H9 (cell line): ENCODE data around the gene TBC1D9. TPM values are rescaled to one million over a fixed set of nuclear protein-coding genes. Genes with fewer than 3 reads are reported as not detected.

Experiments used
- DNase-seq: peaks from one replicate; pipeline ENCODE4 v3.0.0-alpha.2; 2017
- H2AFZ ChIP-seq: one replicate; pipeline ENCODE4 v1.6.1; 2013; ENCODE audit warnings: mild to moderate bottlenecking, low read length, control low read depth, moderate library complexity
- H2AK5ac ChIP-seq: 2 replicates; pipeline ENCODE4 v1.6.1; 2013; ENCODE audit warnings: low read length, control low read depth, mixed read lengths; ENCODE audit not compliant: insufficient read length
- H2BK120ac ChIP-seq: one replicate; pipeline ENCODE4 v1.6.1; 2013; ENCODE audit warnings: low read depth, mild to moderate bottlenecking, low read length, control low read depth, inconsistent platforms; ENCODE audit not compliant: poor library complexity, severe bottlenecking
- H2BK12ac ChIP-seq: 2 replicates; pipeline ENCODE4 v1.6.1; 2013; ENCODE audit warnings: low read length, control low read depth, mixed read lengths, low read depth; ENCODE audit not compliant: insufficient read length
- H2BK15ac ChIP-seq: 2 replicates; pipeline ENCODE4 v1.6.1; 2013; ENCODE audit warnings: low read depth, low read length, control low read depth
- H2BK20ac ChIP-seq: one replicate; pipeline ENCODE4 v1.6.1; 2013; ENCODE audit warnings: low read depth, mild to moderate bottlenecking, low read length, control low read depth, inconsistent platforms; ENCODE audit not compliant: poor library complexity, severe bottlenecking
- H2BK5ac ChIP-seq: 2 replicates; pipeline ENCODE4 v1.6.1; 2013; ENCODE audit warnings: low read length, control low read depth, mixed read lengths; ENCODE audit not compliant: insufficient read length
- H3K14ac ChIP-seq: 2 replicates; pipeline ENCODE4 v1.6.1; 2013; ENCODE audit warnings: low read length, control low read depth; ENCODE audit not compliant: insufficient read depth
- H3K18ac ChIP-seq: 2 replicates; pipeline ENCODE4 v1.6.1; 2013; ENCODE audit warnings: low read depth, mild to moderate bottlenecking, mixed read lengths, low read length, control low read depth; ENCODE audit not compliant: insufficient read length
- H3K23ac ChIP-seq: 2 replicates; pipeline ENCODE4 v1.6.1; 2013; ENCODE audit warnings: low read length, control low read depth, mixed read lengths, low read depth; ENCODE audit not compliant: insufficient read length
- H3K23me2 ChIP-seq: 2 replicates; pipeline ENCODE4 v1.6.1; 2013; ENCODE audit warnings: low read depth, mild to moderate bottlenecking, mixed read lengths, low read length, control low read depth; ENCODE audit not compliant: insufficient read length, poor library complexity, severe bottlenecking
- H3K27ac ChIP-seq: 2 replicates; pipeline ENCODE4 v1.5.1; 2013; ENCODE audit warnings: low read length, control low read depth, mixed read lengths, low read depth; ENCODE audit not compliant: insufficient read length
- H3K27me3 ChIP-seq: 2 replicates; pipeline ENCODE4 v1.6.1; 2013; ENCODE audit warnings: low read length, control low read depth, inconsistent platforms; ENCODE audit not compliant: insufficient read depth
- H3K4ac ChIP-seq: 2 replicates; pipeline ENCODE4 v1.6.1; 2013; ENCODE audit warnings: low read depth, mild to moderate bottlenecking, control low read depth, inconsistent platforms, low read length, moderate library complexity
- H3K4me1 ChIP-seq: 2 replicates; pipeline ENCODE4 v1.6.1; 2013; ENCODE audit warnings: low read length, control low read depth, inconsistent platforms; ENCODE audit not compliant: insufficient read depth
- H3K4me2 ChIP-seq: 2 replicates; pipeline ENCODE4 v1.6.1; 2013; ENCODE audit warnings: low read length, control low read depth, mixed read lengths; ENCODE audit not compliant: insufficient read length, insufficient read depth
- H3K56ac ChIP-seq: 2 replicates; pipeline ENCODE4 v1.6.1; 2013; ENCODE audit warnings: low read depth, mild to moderate bottlenecking, mixed read lengths, low read length, control low read depth; ENCODE audit not compliant: insufficient read length
- H3K79me1 ChIP-seq: 2 replicates; pipeline ENCODE4 v1.6.1; 2013; ENCODE audit warnings: low read depth, mild to moderate bottlenecking, moderate library complexity, low read length, control low read depth, inconsistent platforms; ENCODE audit not compliant: insufficient read depth, poor library complexity, severe bottlenecking
- H3K79me2 ChIP-seq: 2 replicates; pipeline ENCODE4 v1.6.1; 2013; ENCODE audit warnings: low read length, control low read depth, inconsistent platforms; ENCODE audit not compliant: insufficient read depth
- H3K9ac ChIP-seq: 2 replicates; pipeline ENCODE4 v1.6.1; 2013; ENCODE audit warnings: low read length, control low read depth, mixed read lengths; ENCODE audit not compliant: insufficient read length; ENCODE audit errors: extremely low read depth
- H3K9me3 ChIP-seq: one replicate; pipeline ENCODE4 v1.6.1; 2013; ENCODE audit warnings: low read depth, low read length, inconsistent platforms; ENCODE audit not compliant: control insufficient read depth
- H3T11ph ChIP-seq: one replicate; pipeline ENCODE4 v1.6.1; 2013; ENCODE audit warnings: mild to moderate bottlenecking, low read length, control low read depth, inconsistent platforms
- H4K20me1 ChIP-seq: one replicate; pipeline ENCODE4 v1.6.1; 2013; ENCODE audit not compliant: control insufficient read depth, insufficient read length, insufficient read depth
- H4K5ac ChIP-seq: 2 replicates; pipeline ENCODE4 v1.6.1; 2013; ENCODE audit warnings: low read depth, mild to moderate bottlenecking, mixed read lengths, low read length, control low read depth; ENCODE audit not compliant: insufficient read length
- H4K8ac ChIP-seq: replicated peaks from 2 replicates; pipeline ENCODE4 v1.6.1; 2013; ENCODE audit warnings: low read length, control low read depth, mixed read lengths, low read depth; ENCODE audit not compliant: insufficient read length
- H4K91ac ChIP-seq: 2 replicates; pipeline ENCODE4 v1.6.1; 2013; ENCODE audit warnings: low read depth, mild to moderate bottlenecking, moderate library complexity, mixed read lengths, low read length, control low read depth; ENCODE audit not compliant: insufficient read length
- H3K27ac Mint-ChIP-seq, 3 experiments: 2 replicates in 2 of 3; 3 replicates in 1 of 3; pipeline ENCODE4 v1.8.0; 2020 to 2021; ENCODE audit warnings: mixed read lengths in 3 of 3, mild to moderate bottlenecking in 1 of 3, moderate library complexity in 1 of 3
- H3K27me3 Mint-ChIP-seq: 2 replicates; pipeline ENCODE4 v1.8.0; 2021; ENCODE audit warnings: low read depth, mild to moderate bottlenecking, moderate library complexity, mixed read lengths
- H3K36me3 Mint-ChIP-seq, 3 experiments: 2 replicates in 2 of 3; 3 replicates in 1 of 3; pipeline ENCODE4 v1.8.0; 2020 to 2021; ENCODE audit warnings: low read depth in 3 of 3, mixed read lengths in 3 of 3; ENCODE audit not compliant: insufficient read depth in 1 of 3
- H3K4me1 Mint-ChIP-seq, 2 experiments: 2 replicates each; pipeline ENCODE4 v1.8.0; 2020; ENCODE audit warnings: mixed read lengths in 2 of 2
- H3K4me3 Mint-ChIP-seq, 2 experiments: 2 replicates in 1 of 2; 3 replicates in 1 of 2; pipeline ENCODE4 v1.8.0; 2020 to 2021; ENCODE audit warnings: mild to moderate bottlenecking in 2 of 2, mixed read lengths in 2 of 2, moderate library complexity in 1 of 2
- H3K9me3 Mint-ChIP-seq, 2 experiments: 2 replicates in 1 of 2; 3 replicates in 1 of 2; pipeline ENCODE4 v1.8.0; 2020; ENCODE audit warnings: mild to moderate bottlenecking in 2 of 2, mixed read lengths in 2 of 2, moderate library complexity in 1 of 2
- WGBS: extraction: QIAGEN DNeasy Blood & Tissue Kit; methylation state at CpG from one replicate; pipeline ENCODE4 v1.1.7; 2013; ENCODE audit warnings: missing lambda C conversion rate, low lambda C conversion rate, mixed read lengths; ENCODE audit not compliant: insufficient read length; ENCODE audit errors: extremely low coverage; 5-methylcytosine and 5-hydroxymethylcytosine counted together
- total RNA-seq: library from RNA; stranded (reverse); gene quantifications from 2 replicates; pipeline ENCODE4 v1.2.1, GENCODE V29; 2021
- TF ChIP-seq, protein P1 (sequence below): fragments of 200-600 bp; sonication (generic); conservative IDR thresholded peaks from 3 replicates; pipeline ENCODE4 v1.8.0; 2021; ENCODE audit warnings: antibody characterized with exemption, mild to moderate bottlenecking

TBC1D9 gene
- total RNA-seq, 1 experiment from 2014 or later: 0.63 TPM

DNA sequence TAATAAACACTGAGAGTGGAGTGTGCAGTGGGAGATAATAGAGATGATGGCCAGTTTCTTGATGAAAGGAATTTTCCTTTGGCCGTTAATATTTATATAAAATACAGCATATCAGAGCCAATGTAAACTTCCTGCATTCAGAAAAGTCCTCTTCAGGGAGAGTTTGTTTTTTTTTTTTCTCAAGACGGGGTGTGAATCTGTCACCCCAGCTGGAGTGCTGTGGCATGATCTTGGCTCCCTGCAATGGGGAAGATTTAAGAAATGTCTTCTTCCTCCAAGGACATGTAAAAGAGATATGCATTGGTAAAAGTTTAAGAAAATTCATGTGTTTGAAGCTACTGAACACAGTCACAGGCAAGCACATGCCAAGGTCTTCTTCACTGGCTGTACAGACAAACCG lies 25.4 kb upstream of the TBC1D9 start:
- no peak overlapping the region for H4K91ac ChIP-seq
- H2AFZ ChIP-seq: no peak overlapping the region
- H3K79me2 ChIP-seq: no peaks in the 10 kb centered on the region
- H3K27me3 ChIP-seq: no peaks in the 10 kb centered on the region
- H3K56ac ChIP-seq: no peak overlapping the region
- no peaks in the 10 kb centered on the region for H3K4me1 Mint-ChIP-seq
- no CpG with 5 or more reads among the region's 3 CpGs for WGBS
- H3K4ac ChIP-seq: no peak overlapping the region
- H3K27ac ChIP-seq: no peak overlapping the region
- no peaks in the 10 kb centered on the region for H3K9me3 ChIP-seq
- H3K4me1 ChIP-seq: no peaks in the 10 kb centered on the region
- no peak overlapping the region for H3T11ph ChIP-seq
- no peak overlapping the region for H2BK12ac ChIP-seq
- no peaks in the 10 kb centered on the region for H3K23me2 ChIP-seq
- H3K27ac Mint-ChIP-seq: no peak overlapping the region
- peaks cover 3 to 7% of the 10 kb centered on the region in 2 experiments; a peak in 4 of 5 replicates for H3K9me3 Mint-ChIP-seq
- no peak overlapping the region for H4K5ac ChIP-seq
- H3K4me2 ChIP-seq: no peak overlapping the region
- no peak overlapping the region for H3K23ac ChIP-seq
- H4K20me1 ChIP-seq: no peaks in the 10 kb centered on the region
- no peak overlapping the region for H3K9ac ChIP-seq
- no peak overlapping the region for H2AK5ac ChIP-seq
- H4K8ac ChIP-seq: no peak overlapping the region
- H3K14ac ChIP-seq: no peak overlapping the region
- no peak for DNase-seq
- no peak overlapping the region for H2BK120ac ChIP-seq
- H3K79me1 ChIP-seq: no peaks in the 10 kb centered on the region
- TF ChIP-seq, protein P1, sequence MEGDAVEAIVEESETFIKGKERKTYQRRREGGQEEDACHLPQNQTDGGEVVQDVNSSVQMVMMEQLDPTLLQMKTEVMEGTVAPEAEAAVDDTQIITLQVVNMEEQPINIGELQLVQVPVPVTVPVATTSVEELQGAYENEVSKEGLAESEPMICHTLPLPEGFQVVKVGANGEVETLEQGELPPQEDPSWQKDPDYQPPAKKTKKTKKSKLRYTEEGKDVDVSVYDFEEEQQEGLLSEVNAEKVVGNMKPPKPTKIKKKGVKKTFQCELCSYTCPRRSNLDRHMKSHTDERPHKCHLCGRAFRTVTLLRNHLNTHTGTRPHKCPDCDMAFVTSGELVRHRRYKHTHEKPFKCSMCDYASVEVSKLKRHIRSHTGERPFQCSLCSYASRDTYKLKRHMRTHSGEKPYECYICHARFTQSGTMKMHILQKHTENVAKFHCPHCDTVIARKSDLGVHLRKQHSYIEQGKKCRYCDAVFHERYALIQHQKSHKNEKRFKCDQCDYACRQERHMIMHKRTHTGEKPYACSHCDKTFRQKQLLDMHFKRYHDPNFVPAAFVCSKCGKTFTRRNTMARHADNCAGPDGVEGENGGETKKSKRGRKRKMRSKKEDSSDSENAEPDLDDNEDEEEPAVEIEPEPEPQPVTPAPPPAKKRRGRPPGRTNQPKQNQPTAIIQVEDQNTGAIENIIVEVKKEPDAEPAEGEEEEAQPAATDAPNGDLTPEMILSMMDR: no peak
- H3K18ac ChIP-seq: no peak overlapping the region
- no peak overlapping the region for H2BK5ac ChIP-seq
- no peak overlapping the region for H3K4me3 Mint-ChIP-seq
- no peak overlapping the region for H2BK15ac ChIP-seq
- no peak overlapping the region for H2BK20ac ChIP-seq
- no peaks in the 10 kb centered on the region for H3K36me3 Mint-ChIP-seq
- peaks cover 5% of the 10 kb centered on the region for H3K27me3 Mint-ChIP-seq
